PFSK-1 (cell line): ENCODE measurements around the gene ATP5MC2.

Experiments
- FOXP2 ChIP-seq: optimal IDR thresholded peaks from 2 replicates; pipeline ENCODE3; 2011; ENCODE audit warnings: borderline replicate concordance, control low read depth, inconsistent platforms; ENCODE audit not compliant: insufficient read depth; ENCODE audit errors: extremely low read length, extremely low read depth
- POLR2AphosphoS5 ChIP-seq: IDR thresholded peaks from 2 replicates; pipeline ENCODE4 v1.6.1; 2012; ENCODE audit warnings: low read depth, mild to moderate bottlenecking, control low read depth, low read length, moderate library complexity
- REST ChIP-seq, 2 experiments: IDR thresholded peaks; 2 replicates each; pipeline versions ENCODE4 v1.6.1 to v1.8.0; 2011 to 2012; ENCODE audit warnings: low read depth in 2 of 2, low read length in 2 of 2, control low read depth in 1 of 2, inconsistent platforms in 1 of 2, mild to moderate bottlenecking in 1 of 2, moderate library complexity in 1 of 2; ENCODE audit not compliant: insufficient read depth in 1 of 2
- SIN3A ChIP-seq: IDR thresholded peaks from 2 replicates; pipeline ENCODE4 v1.6.1; 2012; ENCODE audit warnings: mild to moderate bottlenecking, low read length, moderate library complexity, borderline replicate concordance; ENCODE audit not compliant: insufficient read depth
- TAF1 ChIP-seq: IDR thresholded peaks from 2 replicates; pipeline ENCODE4 v1.6.1; 2012; ENCODE audit warnings: low read length, control low read depth, borderline replicate concordance; ENCODE audit not compliant: insufficient read depth

ATP5MC2 gene

GRCh38 chr12:53659571-53659981, 16.3 kb downstream of the ATP5MC2 start:
- no peak for TF ChIP-seq TAF1
- no peak for TF ChIP-seq SIN3A
- TF ChIP-seq REST (IDR thresholded peaks at IDR 0.05; ENCODE audit: insufficient read depth in 1 of 2, low read depth in 2 of 2, low read length in 2 of 2), result no peak
- no peak for TF ChIP-seq FOXP2
- no peak for TF ChIP-seq POLR2AphosphoS5

- TF ChIP-seq SIN3A (no peak), TAF1 (no peak), REST (IDR thresholded peaks at IDR 0.05; ENCODE audit: insufficient read depth in 1 of 2, low read depth in 2 of 2, low read length in 2 of 2) (no peak), FOXP2 (no peak), POLR2AphosphoS5 (no peak)
These were observed 16.8 kb downstream of the ATP5MC2 start for GRCh38 chr12:53659011-53659551.

GRCh38 chr12:53657041-53657440, 18.8 kb downstream of the ATP5MC2 start:
- TF ChIP-seq POLR2AphosphoS5 (no peak), FOXP2 (no peak), SIN3A (no peak), TAF1 (no peak), REST (IDR thresholded peaks at IDR 0.05; ENCODE audit: insufficient read depth in 1 of 2, low read depth in 2 of 2, low read length in 2 of 2) (no peak)

GRCh38 chr12:53653595-53653994, 22.3 kb downstream of the ATP5MC2 start:
- TF ChIP-seq TAF1, result no peak
- no peak for TF ChIP-seq REST (IDR thresholded peaks at IDR 0.05; ENCODE audit: insufficient read depth in 1 of 2, low read depth in 2 of 2, low read length in 2 of 2)
- no peak for TF ChIP-seq SIN3A
- no peak for TF ChIP-seq POLR2AphosphoS5
- TF ChIP-seq FOXP2, result no peak

GRCh38 chr12:53652366-53652765, 23.5 kb downstream of the ATP5MC2 start:
- TF ChIP-seq SIN3A (no peak), REST (IDR thresholded peaks at IDR 0.05; ENCODE audit: insufficient read depth in 1 of 2, low read depth in 2 of 2, low read length in 2 of 2) (no peak), FOXP2 (no peak), POLR2AphosphoS5 (no peak), TAF1 (no peak)
